Skeletal muscle tissue (tissue), 4 donors: ENCODE results near the gene SDCCAG8. TPM values are rescaled to one million over a fixed set of nuclear protein-coding genes. Genes with fewer than 3 reads are reported as not detected.

Experiments used
- H3K27ac ChIP-seq: one replicate; pipeline ENCODE4 v1.7.0; 2013; ENCODE audit warnings: mild to moderate bottlenecking, low read depth, low read length, inconsistent platforms
- H3K27me3 ChIP-seq, 3 donors: one replicate each; pipeline ENCODE4 v1.7.0; 2013; ENCODE audit warnings: low read length in 3 of 3; ENCODE audit not compliant: control insufficient read depth in 3 of 3, insufficient read depth in 3 of 3
- H3K36me3 ChIP-seq, 3 donors: one replicate each; pipeline ENCODE4 v1.7.0; 2013; ENCODE audit warnings: low read length in 3 of 3; ENCODE audit not compliant: control insufficient read depth in 3 of 3, insufficient read depth in 3 of 3
- H3K4me1 ChIP-seq, 3 donors: one replicate each; pipeline ENCODE4 v1.7.0; 2013; ENCODE audit warnings: low read length in 3 of 3, mild to moderate bottlenecking in 3 of 3; ENCODE audit not compliant: control insufficient read depth in 3 of 3, insufficient read depth in 3 of 3
- H3K4me3 ChIP-seq, 3 donors: one replicate each; pipeline ENCODE4 v1.7.0; 2013; ENCODE audit warnings: low read length in 3 of 3
- H3K9ac ChIP-seq, 3 donors: one replicate each; pipeline ENCODE4 v1.7.0; 2013; ENCODE audit warnings: low read length in 3 of 3, mild to moderate bottlenecking in 3 of 3, moderate library complexity in 2 of 3, low read depth in 1 of 3
- H3K9me3 ChIP-seq, 3 donors: one replicate each; pipeline ENCODE4 v1.7.0; 2013; ENCODE audit warnings: low read length in 3 of 3; ENCODE audit not compliant: control insufficient read depth in 3 of 3
- total RNA-seq: library from RNA; depleted of rRNA; stranded (reverse); fragments of >200 nt; gene quantifications from one replicate; pipeline ENCODE4 v1.2.3, GENCODE V29; 2014
- donor health status: Osteomylitis.

The SDCCAG8 gene
- total RNA-seq, 1 donor from 2014 or later = 71.5 TPM

DNA sequence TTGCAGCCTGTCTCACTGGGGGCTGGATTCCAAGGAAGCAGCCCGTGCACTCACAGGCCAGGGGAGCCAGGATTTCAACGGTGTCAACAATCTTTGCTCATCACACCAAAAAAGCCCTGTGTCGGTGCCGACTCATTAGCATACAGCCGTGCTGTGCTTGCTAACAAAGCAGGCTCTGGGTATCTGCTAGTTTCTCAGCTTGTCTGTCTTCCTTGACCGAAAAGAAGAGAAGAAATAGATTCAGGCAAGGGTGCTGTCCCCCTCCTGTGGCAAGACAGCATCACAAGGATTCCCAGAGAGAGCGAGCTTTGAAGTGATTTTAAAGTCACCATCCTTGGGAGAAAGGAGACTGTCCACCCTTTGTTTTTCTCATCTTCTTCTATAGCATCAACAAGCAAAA, 214.7 kb downstream of the SDCCAG8 start:
- Histone ChIP-seq H3K27ac (no peak overlapping the region), H3K27me3 (no peaks in the 10 kb centered on the region), H3K4me1 (peaks cover 0 to 11% (median 0%) of the 10 kb centered on the region in 3 donors), H3K4me3 (no peak overlapping the region), H3K36me3 (peaks cover 0 to 1% (median 0%) of the 10 kb centered on the region in 3 donors), H3K9me3 (no peaks in the 10 kb centered on the region), H3K9ac (no peak overlapping the region)

DNA sequence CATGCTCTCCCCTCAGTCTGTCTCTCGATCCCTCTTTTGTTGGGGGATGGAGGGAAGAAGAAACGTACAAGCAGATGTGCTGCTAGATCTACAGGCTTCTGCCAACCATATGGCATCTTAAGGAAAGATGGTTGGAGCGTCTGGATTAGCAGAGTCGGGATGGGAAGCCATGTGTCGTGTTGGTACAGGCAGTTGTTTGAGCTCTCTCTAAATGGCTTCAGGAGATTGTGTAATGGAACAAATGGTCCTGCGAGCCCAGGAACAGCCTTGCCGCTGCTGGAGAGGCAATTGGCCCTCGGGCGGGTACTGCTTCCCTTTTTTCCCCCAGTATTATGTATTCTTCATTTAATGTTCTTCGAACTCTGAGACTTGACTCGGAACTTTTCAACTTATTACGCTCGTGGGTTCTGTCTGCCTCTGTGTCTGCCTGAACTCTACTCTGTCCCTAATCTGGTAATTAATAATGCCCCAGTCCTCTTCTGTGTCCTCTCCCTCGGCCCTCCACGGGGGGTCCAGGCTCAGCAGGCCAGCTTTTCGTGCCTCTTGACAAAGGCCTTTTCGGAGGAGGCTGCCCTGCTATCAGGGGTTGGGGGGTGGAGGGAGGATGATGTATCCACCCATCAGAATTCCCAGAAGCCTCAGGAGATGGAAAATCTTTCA, 215.3 kb downstream of the SDCCAG8 start:
- no peaks in the 10 kb centered on the region for H3K27me3 ChIP-seq
- no peak overlapping the region for H3K4me3 ChIP-seq

DNA sequence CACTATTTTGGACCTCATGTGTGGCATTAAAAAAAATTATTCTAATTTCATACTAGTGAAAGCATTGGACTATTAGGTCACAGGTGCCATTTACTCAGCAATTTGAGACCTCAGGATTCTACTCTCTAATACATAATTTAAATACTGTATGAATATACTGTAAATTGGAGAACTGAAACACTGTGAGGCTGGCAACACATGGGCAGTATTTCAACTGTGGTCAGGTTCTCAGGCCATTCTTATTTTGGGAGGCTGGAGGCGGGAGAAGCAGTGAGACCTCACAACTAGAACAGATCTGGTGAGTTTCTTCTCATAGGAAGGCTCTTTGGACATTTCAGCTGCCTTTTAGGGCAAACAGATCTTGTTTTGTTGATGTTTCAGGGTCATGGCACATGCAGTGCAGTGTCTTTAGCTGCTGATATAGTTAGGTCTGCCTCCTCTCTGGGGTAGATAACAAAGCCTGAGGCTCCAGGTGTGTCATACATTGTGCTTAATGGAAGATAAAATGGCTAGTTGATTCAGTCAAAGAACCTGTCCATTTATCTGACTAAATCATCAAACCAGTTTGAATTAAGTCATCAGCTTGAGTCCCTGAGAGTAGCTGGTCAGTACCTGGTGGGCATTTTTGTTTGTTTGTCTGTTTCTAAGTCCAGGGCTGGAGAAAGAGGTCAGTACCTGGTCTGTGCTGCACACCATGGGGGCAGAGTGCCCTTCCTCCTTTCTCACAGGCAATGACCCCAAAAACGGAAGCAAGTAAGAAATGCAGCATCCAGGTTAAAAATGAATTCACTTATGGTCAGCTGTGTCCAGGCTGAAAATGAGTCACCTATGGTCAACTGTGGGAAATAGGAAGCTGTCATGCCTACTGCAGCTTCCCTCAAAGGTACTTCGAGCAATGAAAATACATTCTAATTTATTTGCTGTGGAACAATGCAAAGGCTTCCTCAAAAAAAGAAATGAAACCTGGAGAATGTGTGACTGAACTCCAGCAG, 216.2 kb downstream of the SDCCAG8 start:
- peaks cover 0 to 11% (median 0%) of the 10 kb centered on the region in 3 donors for H3K4me1 ChIP-seq
- no peak overlapping the region for H3K9ac ChIP-seq
- peaks cover 0 to 1% (median 0%) of the 10 kb centered on the region in 3 donors for H3K36me3 ChIP-seq
- H3K9me3 ChIP-seq = no peaks in the 10 kb centered on the region
- H3K27ac ChIP-seq = no peak overlapping the region
- no peak overlapping the region for H3K4me3 ChIP-seq
- H3K27me3 ChIP-seq = no peaks in the 10 kb centered on the region

More for the DNA sequence above, 215.3 kb downstream of the SDCCAG8 start:
- Histone ChIP-seq H3K9me3 (no peaks in the 10 kb centered on the region), H3K36me3 (peaks cover 0 to 1% (median 0%) of the 10 kb centered on the region in 3 donors), H3K4me1 (peaks cover 0 to 11% (median 0%) of the 10 kb centered on the region in 3 donors), H3K9ac (no peak overlapping the region), H3K27ac (no peak overlapping the region)

GRCh38 chr1:243473227-243474135, 217.6 kb downstream of the SDCCAG8 start:
- no peak overlapping the region for H3K27ac ChIP-seq
- H3K9me3 ChIP-seq = no peaks in the 10 kb centered on the region

DNA sequence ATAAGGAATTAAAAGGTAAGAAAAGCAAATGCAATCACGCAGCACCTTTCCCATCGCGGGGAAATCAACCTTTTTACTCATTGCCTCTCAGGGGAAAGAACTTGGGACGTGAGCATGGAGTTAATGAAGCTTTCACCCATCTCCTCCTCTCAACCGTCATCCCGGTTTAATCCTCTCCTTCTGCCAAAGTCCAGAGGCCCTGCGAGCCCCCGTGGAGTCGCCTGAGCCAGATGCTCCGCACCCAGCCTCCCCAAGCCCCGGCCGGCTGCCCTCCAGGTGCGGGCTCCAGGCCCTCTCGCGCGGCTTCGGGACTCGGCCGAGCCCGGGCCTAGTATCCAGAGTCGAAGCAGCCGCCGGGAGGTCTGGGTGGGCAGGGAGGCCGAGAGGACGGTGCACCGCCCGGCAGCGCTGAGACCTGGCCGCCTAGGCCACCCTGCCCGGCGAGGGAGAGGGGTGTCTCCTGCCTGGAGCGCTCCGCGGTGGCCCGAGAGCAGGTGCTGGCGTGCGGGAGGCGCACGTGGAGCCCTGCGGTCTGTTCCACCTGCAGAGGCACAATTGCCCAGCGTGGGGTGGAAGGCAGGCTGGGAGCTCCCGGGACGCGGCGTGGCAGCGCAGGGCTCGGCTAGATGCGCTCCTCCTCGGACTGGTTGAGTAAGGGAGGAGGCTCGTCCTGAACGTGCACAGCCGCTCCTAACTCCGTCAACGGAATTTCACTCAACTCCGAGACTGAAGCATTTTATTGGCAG, 218.5 kb downstream of the SDCCAG8 start:
- Histone ChIP-seq H3K36me3 (peaks cover 0 to 1% (median 0%) of the 10 kb centered on the region in 3 donors), H3K4me3 (no peak overlapping the region), H3K4me1 (peaks cover 0 to 11% (median 0%) of the 10 kb centered on the region in 3 donors), H3K9ac (no peak overlapping the region), H3K9me3 (no peaks in the 10 kb centered on the region), H3K27ac (no peak overlapping the region), H3K27me3 (no peaks in the 10 kb centered on the region)

More at GRCh38 chr1:243473227-243474135, 217.6 kb downstream of the SDCCAG8 start:
- Histone ChIP-seq H3K27me3 (no peaks in the 10 kb centered on the region), H3K4me1 (peaks cover 0 to 11% (median 0%) of the 10 kb centered on the region in 3 donors), H3K36me3 (peaks cover 0 to 1% (median 0%) of the 10 kb centered on the region in 3 donors), H3K9ac (peak overlapping the region in 2 of 3 donors; percentile 42 to 62), H3K4me3 (peak overlapping the region; percentile 35 to 76 (median 62))

GRCh38 chr1:243474906-243475305, 219.1 kb downstream of the SDCCAG8 start:
- Histone ChIP-seq H3K9me3 (no peaks in the 10 kb centered on the region), H3K9ac (no peak overlapping the region), H3K4me1 (peaks cover 0 to 11% (median 0%) of the 10 kb centered on the region in 3 donors), H3K27me3 (no peaks in the 10 kb centered on the region), H3K4me3 (no peak overlapping the region), H3K27ac (no peak overlapping the region), H3K36me3 (peaks cover 0 to 1% (median 0%) of the 10 kb centered on the region in 3 donors)

DNA sequence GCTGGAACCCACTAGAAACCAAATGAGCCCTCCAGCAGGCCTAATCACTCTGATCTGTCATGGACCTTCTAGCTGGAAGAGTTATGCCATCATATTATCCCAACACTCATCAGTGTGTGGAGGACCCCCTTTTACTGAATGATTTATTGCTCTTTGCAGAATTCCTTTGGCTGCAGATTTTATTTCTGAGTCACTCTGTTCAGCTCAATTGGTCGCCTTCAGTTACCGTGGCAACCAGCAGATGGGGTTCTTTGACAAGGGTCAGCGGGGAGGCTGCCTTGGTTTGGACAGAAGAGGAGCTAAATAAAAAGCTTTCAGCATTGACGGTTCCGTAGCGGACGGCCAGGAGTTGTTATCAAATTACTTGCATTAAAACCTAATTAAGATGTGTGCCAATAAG, 220.1 kb downstream of the SDCCAG8 start:
- Histone ChIP-seq H3K9ac (no peak overlapping the region), H3K27me3 (no peaks in the 10 kb centered on the region), H3K36me3 (no peaks in the 10 kb centered on the region), H3K9me3 (no peaks in the 10 kb centered on the region), H3K4me1 (peaks cover 0 to 11% (median 0%) of the 10 kb centered on the region in 3 donors), H3K4me3 (no peak overlapping the region), H3K27ac (no peak overlapping the region)

GRCh38 chr1:243477731-243478290, 222.0 kb downstream of the SDCCAG8 start:
- no peak overlapping the region for H3K27ac ChIP-seq
- no peak overlapping the region for H3K9ac ChIP-seq
- no peak overlapping the region for H3K4me3 ChIP-seq

More at GRCh38 chr1:243477731-243478290, 222.0 kb downstream of the SDCCAG8 start:
- Histone ChIP-seq H3K9me3 (no peaks in the 10 kb centered on the region), H3K4me1 (peaks cover 4 to 13% (median 5%) of the 10 kb centered on the region in 3 donors), H3K27me3 (no peaks in the 10 kb centered on the region), H3K36me3 (no peaks in the 10 kb centered on the region)
